Lower lobe of right lung (tissue), 2 donors: Measurements from ENCODE around the gene CMTM7. TPM values are rescaled to one million over a fixed set of nuclear protein-coding genes. Genes with fewer than 3 reads are reported as not detected.

Source experiments
- ATAC-seq, 2 donors: fragments of 200-7000 bp; cut with Tn5 transposase; one replicate each; pipeline ENCODE4 v1.9.1; 2020 to 2022; ENCODE audit warnings: mild to moderate bottlenecking in 2 of 2, moderate library complexity in 2 of 2
- DNase-seq: peaks from one replicate; pipeline ENCODE4 v3.0.0-alpha.2; 2020
- H3K27ac ChIP-seq: fragments of 200-600 bp; one replicate; pipeline ENCODE4 v1.8.0; 2022
- H3K27me3 ChIP-seq: fragments of 200-600 bp; one replicate; pipeline ENCODE4 v1.8.0; 2022; ENCODE audit warnings: low read depth
- H3K36me3 ChIP-seq: fragments of 200-600 bp; one replicate; pipeline ENCODE4 v1.8.0; 2022; ENCODE audit warnings: mild to moderate bottlenecking
- H3K4me1 ChIP-seq: fragments of 200-600 bp; one replicate; pipeline ENCODE4 v1.8.0; 2022
- H3K4me3 ChIP-seq: fragments of 200-600 bp; one replicate; pipeline ENCODE4 v1.8.0; 2022; ENCODE audit warnings: mild to moderate bottlenecking
- H3K9me3 ChIP-seq: fragments of 200-600 bp; one replicate; pipeline ENCODE4 v1.8.0; 2022
- CTCF ChIP-seq: fragments of 200-600 bp; IDR thresholded peaks from one replicate; pipeline ENCODE4 v1.8.0; 2022; ENCODE audit warnings: antibody characterized with exemption, mild to moderate bottlenecking
- intact Hi-C: fragments of 100-400 bp; cut with DNase I; formaldehyde crosslinking; loops from one replicate; pipeline ENCODE4 v1.11.0; 2022
- total RNA-seq: library from RNA; stranded (reverse); fragmentation: NEBNext Ultra II Directional; extraction: Animal tissue kit (Norgen Biotek cat#: 25700); gene quantifications from one replicate; pipeline ENCODE4 v1.2.1, GENCODE V29; 2021
- donor health status: DM: no; HTN: yes; CAD: no; lungs with severe emphysema.

CMTM7 gene
- total RNA-seq, 1 donor from 2014 or later, result 49.9 TPM

GRCh38 chr3:32373844-32374243 is 17.8 kb upstream of the CMTM7 start:
- Histone ChIP-seq H3K36me3 (peaks cover 5% of the 10 kb centered on the region), H3K9me3 (no peaks in the 10 kb centered on the region), H3K27me3 (no peaks in the 10 kb centered on the region), H3K4me1 (no peaks in the 10 kb centered on the region), H3K4me3 (no peak overlapping the region), H3K27ac (no peak overlapping the region)
- intact Hi-C loops, result no loop called here
- DNase-seq (no peak), ATAC-seq (peak in 1 of 2 donors; percentile 49)
- no peak for TF ChIP-seq CTCF

GRCh38 chr3:32374788-32375595 is 16.7 kb upstream of the CMTM7 start:
- Histone ChIP-seq H3K9me3 (no peaks in the 10 kb centered on the region), H3K27me3 (no peaks in the 10 kb centered on the region), H3K4me3 (no peak overlapping the region), H3K4me1 (no peaks in the 10 kb centered on the region), H3K36me3 (peaks cover 5% of the 10 kb centered on the region), H3K27ac (no peak overlapping the region)
- DNase-seq (no peak), ATAC-seq (peak; percentile 72 to 82)
- TF ChIP-seq CTCF, result peak; percentile 66
- intact Hi-C loops, result no loop called here

DNA sequence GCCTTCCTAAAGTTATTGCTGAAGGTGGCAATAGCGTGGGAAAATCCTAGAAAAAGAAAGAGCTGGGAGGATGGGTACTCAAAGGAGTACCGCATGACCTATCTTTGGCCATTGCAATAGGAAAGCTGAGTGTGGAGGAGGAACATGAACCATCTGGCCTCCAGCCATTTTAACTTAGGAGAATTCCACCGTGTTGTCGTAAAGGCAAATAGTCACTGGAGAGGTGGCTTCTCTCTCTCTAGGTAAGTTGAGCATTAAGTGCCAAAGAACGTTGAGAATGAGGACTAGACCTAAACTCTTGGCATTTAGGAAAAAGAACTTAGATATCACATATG is 16.1 kb upstream of the CMTM7 start:
- intact Hi-C loops, result no loop called here
- H3K27me3 ChIP-seq, result no peaks in the 10 kb centered on the region

GRCh38 chr3:32376115-32376514 is 15.5 kb upstream of the CMTM7 start:
- Histone ChIP-seq H3K4me1 (no peaks in the 10 kb centered on the region), H3K4me3 (no peak overlapping the region), H3K36me3 (peaks cover 5% of the 10 kb centered on the region), H3K27me3 (no peaks in the 10 kb centered on the region), H3K9me3 (no peaks in the 10 kb centered on the region), H3K27ac (no peak overlapping the region)
- no peak for ATAC-seq
- intact Hi-C loops, result no loop called here
- no peak for TF ChIP-seq CTCF
- no peak for DNase-seq

More for the DNA sequence above, 16.1 kb upstream of the CMTM7 start:
- H3K27ac ChIP-seq, result no peak overlapping the region
- no peaks in the 10 kb centered on the region for H3K9me3 ChIP-seq
- H3K36me3 ChIP-seq, result peaks cover 5% of the 10 kb centered on the region
- no peak for ATAC-seq
- no peak overlapping the region for H3K4me3 ChIP-seq
- no peak for DNase-seq
- TF ChIP-seq CTCF, result no peak
- no peaks in the 10 kb centered on the region for H3K4me1 ChIP-seq

GRCh38 chr3:32379831-32380500 is 11.7 kb upstream of the CMTM7 start:
- intact Hi-C loops, result no loop called here

More at GRCh38 chr3:32379831-32380500, 11.7 kb upstream of the CMTM7 start:
- no peak for ATAC-seq
- no peak for TF ChIP-seq CTCF
- H3K9me3 ChIP-seq, result no peaks in the 10 kb centered on the region
- DNase-seq, result no peak
- no peaks in the 10 kb centered on the region for H3K36me3 ChIP-seq
- no peak overlapping the region for H3K27ac ChIP-seq
- H3K27me3 ChIP-seq, result no peaks in the 10 kb centered on the region
- no peak overlapping the region for H3K4me3 ChIP-seq
- H3K4me1 ChIP-seq, result no peaks in the 10 kb centered on the region
